ENCODE results near the gene TCFL5.

Gene TCFL5

GRCh38 chr20:62900052-62900691 lies 38.5 kb upstream of the TCFL5 start:
- H3K4me3 Mint-ChIP-seq: peak overlapping the region; percentile 30
- peak overlapping the region; percentile 49 for H3K27ac Mint-ChIP-seq

GRCh38 chr20:62899633-62900051 lies 38.0 kb upstream of the TCFL5 start:
- H3K36me3 Mint-ChIP-seq (ENCODE audit: low read depth): peaks cover 33% of the 10 kb centered on the region
- ATAC-seq (no peak), DNase-seq (no peak)

More at GRCh38 chr20:62900052-62900691, 38.5 kb upstream of the TCFL5 start:
- Mint-ChIP-seq H3K9me3 (no peaks in the 10 kb centered on the region), H3K4me1 (peaks cover 41% of the 10 kb centered on the region), H3K36me3 (ENCODE audit: low read depth) (peaks cover 34% of the 10 kb centered on the region), H3K27me3 (no peaks in the 10 kb centered on the region)
- peak; percentile 90 for ATAC-seq
- DNase-seq: peak; percentile 75

GRCh38 chr20:62898970-62899632 lies 37.5 kb upstream of the TCFL5 start:
- ATAC-seq (no peak), DNase-seq (no peak)
- peaks cover 38% of the 10 kb centered on the region for H3K4me1 Mint-ChIP-seq
- H3K36me3 Mint-ChIP-seq (ENCODE audit: low read depth): peaks cover 34% of the 10 kb centered on the region
- H3K27me3 Mint-ChIP-seq: no peaks in the 10 kb centered on the region
- no peak overlapping the region for H3K27ac Mint-ChIP-seq
- H3K9me3 Mint-ChIP-seq: no peaks in the 10 kb centered on the region
- H3K4me3 Mint-ChIP-seq: peak overlapping the region; percentile 59

More at GRCh38 chr20:62899633-62900051, 38.0 kb upstream of the TCFL5 start:
- Mint-ChIP-seq H3K27me3 (no peaks in the 10 kb centered on the region), H3K9me3 (no peaks in the 10 kb centered on the region), H3K4me3 (no peak overlapping the region), H3K27ac (no peak overlapping the region), H3K4me1 (peaks cover 41% of the 10 kb centered on the region)

- Mint-ChIP-seq H3K27ac (peak overlapping the region; percentile 6), H3K27me3 (no peaks in the 10 kb centered on the region), H3K36me3 (ENCODE audit: low read depth) (peaks cover 32% of the 10 kb centered on the region)
Observed at GRCh38 chr20:62898093-62898964, 36.7 kb upstream of the TCFL5 start.

GRCh38 chr20:62897666-62898065 lies 36.0 kb upstream of the TCFL5 start:
- H3K4me3 Mint-ChIP-seq: no peak overlapping the region
- no peak for ATAC-seq
- H3K4me1 Mint-ChIP-seq: peaks cover 35% of the 10 kb centered on the region
- no peaks in the 10 kb centered on the region for H3K9me3 Mint-ChIP-seq
- no peaks in the 10 kb centered on the region for H3K27me3 Mint-ChIP-seq
- no peak overlapping the region for H3K27ac Mint-ChIP-seq
- H3K36me3 Mint-ChIP-seq (ENCODE audit: low read depth): peaks cover 37% of the 10 kb centered on the region
- DNase-seq: no peak

More at GRCh38 chr20:62898093-62898964, 36.7 kb upstream of the TCFL5 start:
- DNase-seq (no peak), ATAC-seq (no peak)
- Mint-ChIP-seq H3K9me3 (no peaks in the 10 kb centered on the region), H3K4me3 (no peak overlapping the region), H3K4me1 (peaks cover 34% of the 10 kb centered on the region)

GRCh38 chr20:62896526-62896925 lies 34.9 kb upstream of the TCFL5 start:
- DNase-seq (no peak), ATAC-seq (no peak)
- Mint-ChIP-seq H3K4me1 (peaks cover 42% of the 10 kb centered on the region), H3K27me3 (no peaks in the 10 kb centered on the region), H3K4me3 (no peak overlapping the region), H3K36me3 (ENCODE audit: low read depth) (peaks cover 37% of the 10 kb centered on the region), H3K27ac (no peak overlapping the region), H3K9me3 (no peaks in the 10 kb centered on the region)

- H3K27ac Mint-ChIP-seq: no peak overlapping the region
- H3K4me1 Mint-ChIP-seq: peaks cover 45% of the 10 kb centered on the region
- H3K4me3 Mint-ChIP-seq: no peak overlapping the region
- no peak for ATAC-seq
- no peaks in the 10 kb centered on the region for H3K9me3 Mint-ChIP-seq
- H3K27me3 Mint-ChIP-seq: no peaks in the 10 kb centered on the region
- H3K36me3 Mint-ChIP-seq (ENCODE audit: low read depth): peaks cover 43% of the 10 kb centered on the region
- DNase-seq: no peak
Observed at GRCh38 chr20:62895539-62895938, 33.9 kb upstream of the TCFL5 start.

GRCh38 chr20:62894261-62894660 lies 32.6 kb upstream of the TCFL5 start:
- no peak overlapping the region for H3K27ac Mint-ChIP-seq
- no peak for ATAC-seq
- H3K36me3 Mint-ChIP-seq (ENCODE audit: low read depth): peaks cover 49% of the 10 kb centered on the region
- no peaks in the 10 kb centered on the region for H3K27me3 Mint-ChIP-seq
- no peaks in the 10 kb centered on the region for H3K9me3 Mint-ChIP-seq
- no peak for DNase-seq
- no peak overlapping the region for H3K4me3 Mint-ChIP-seq
- peaks cover 32% of the 10 kb centered on the region for H3K4me1 Mint-ChIP-seq

GRCh38 chr20:62893700-62894099 lies 32.1 kb upstream of the TCFL5 start:
- H3K36me3 Mint-ChIP-seq (ENCODE audit: low read depth): peaks cover 49% of the 10 kb centered on the region
- H3K27ac Mint-ChIP-seq: no peak overlapping the region
- no peak for ATAC-seq
- H3K4me1 Mint-ChIP-seq: peaks cover 27% of the 10 kb centered on the region
- no peak for DNase-seq
- H3K9me3 Mint-ChIP-seq: no peaks in the 10 kb centered on the region
- no peaks in the 10 kb centered on the region for H3K27me3 Mint-ChIP-seq
- H3K4me3 Mint-ChIP-seq: no peak overlapping the region

- Mint-ChIP-seq H3K4me3 (no peak overlapping the region), H3K36me3 (ENCODE audit: low read depth) (peaks cover 55% of the 10 kb centered on the region), H3K9me3 (no peaks in the 10 kb centered on the region), H3K4me1 (peaks cover 27% of the 10 kb centered on the region), H3K27ac (no peak overlapping the region), H3K27me3 (no peaks in the 10 kb centered on the region)
- no peak for DNase-seq
- no peak for ATAC-seq
Observed at GRCh38 chr20:62892348-62893304, 31.0 kb upstream of the TCFL5 start.

GRCh38 chr20:62891111-62891510 lies 29.5 kb upstream of the TCFL5 start:
- Mint-ChIP-seq H3K27ac (no peak overlapping the region), H3K4me1 (peaks cover 28% of the 10 kb centered on the region), H3K9me3 (no peaks in the 10 kb centered on the region), H3K4me3 (no peak overlapping the region), H3K36me3 (ENCODE audit: low read depth) (peaks cover 52% of the 10 kb centered on the region), H3K27me3 (no peaks in the 10 kb centered on the region)
- ATAC-seq: no peak
- no peak for DNase-seq

GRCh38 chr20:62890444-62890843 lies 28.8 kb upstream of the TCFL5 start:
- Mint-ChIP-seq H3K4me3 (no peak overlapping the region), H3K36me3 (ENCODE audit: low read depth) (peaks cover 49% of the 10 kb centered on the region), H3K27me3 (no peaks in the 10 kb centered on the region), H3K4me1 (peaks cover 28% of the 10 kb centered on the region), H3K27ac (no peak overlapping the region), H3K9me3 (no peaks in the 10 kb centered on the region)
- DNase-seq: no peak
- ATAC-seq: no peak

- DNase-seq (no peak), ATAC-seq (no peak)
- Mint-ChIP-seq H3K36me3 (ENCODE audit: low read depth) (peaks cover 46% of the 10 kb centered on the region), H3K9me3 (no peaks in the 10 kb centered on the region), H3K27me3 (no peaks in the 10 kb centered on the region), H3K4me1 (peaks cover 28% of the 10 kb centered on the region), H3K27ac (no peak overlapping the region), H3K4me3 (no peak overlapping the region)
Observed at GRCh38 chr20:62889871-62890270, 28.2 kb upstream of the TCFL5 start.

GRCh38 chr20:62889411-62889810 lies 27.8 kb upstream of the TCFL5 start:
- Mint-ChIP-seq H3K36me3 (ENCODE audit: low read depth) (peaks cover 41% of the 10 kb centered on the region), H3K9me3 (no peaks in the 10 kb centered on the region), H3K27me3 (no peaks in the 10 kb centered on the region), H3K27ac (no peak overlapping the region), H3K4me3 (no peak overlapping the region), H3K4me1 (peaks cover 28% of the 10 kb centered on the region)
- ATAC-seq: no peak
- no peak for DNase-seq
